ENCODE measurements around the gene CEMP1. TPM values are rescaled to one million over a fixed set of nuclear protein-coding genes. Genes with fewer than 3 reads are reported as not detected.

The CEMP1 gene
- total and polyA plus RNA-seq, 5 experiments from 2014 or later = 0.81 to 6.0 (median 2.1) TPM

DNA sequence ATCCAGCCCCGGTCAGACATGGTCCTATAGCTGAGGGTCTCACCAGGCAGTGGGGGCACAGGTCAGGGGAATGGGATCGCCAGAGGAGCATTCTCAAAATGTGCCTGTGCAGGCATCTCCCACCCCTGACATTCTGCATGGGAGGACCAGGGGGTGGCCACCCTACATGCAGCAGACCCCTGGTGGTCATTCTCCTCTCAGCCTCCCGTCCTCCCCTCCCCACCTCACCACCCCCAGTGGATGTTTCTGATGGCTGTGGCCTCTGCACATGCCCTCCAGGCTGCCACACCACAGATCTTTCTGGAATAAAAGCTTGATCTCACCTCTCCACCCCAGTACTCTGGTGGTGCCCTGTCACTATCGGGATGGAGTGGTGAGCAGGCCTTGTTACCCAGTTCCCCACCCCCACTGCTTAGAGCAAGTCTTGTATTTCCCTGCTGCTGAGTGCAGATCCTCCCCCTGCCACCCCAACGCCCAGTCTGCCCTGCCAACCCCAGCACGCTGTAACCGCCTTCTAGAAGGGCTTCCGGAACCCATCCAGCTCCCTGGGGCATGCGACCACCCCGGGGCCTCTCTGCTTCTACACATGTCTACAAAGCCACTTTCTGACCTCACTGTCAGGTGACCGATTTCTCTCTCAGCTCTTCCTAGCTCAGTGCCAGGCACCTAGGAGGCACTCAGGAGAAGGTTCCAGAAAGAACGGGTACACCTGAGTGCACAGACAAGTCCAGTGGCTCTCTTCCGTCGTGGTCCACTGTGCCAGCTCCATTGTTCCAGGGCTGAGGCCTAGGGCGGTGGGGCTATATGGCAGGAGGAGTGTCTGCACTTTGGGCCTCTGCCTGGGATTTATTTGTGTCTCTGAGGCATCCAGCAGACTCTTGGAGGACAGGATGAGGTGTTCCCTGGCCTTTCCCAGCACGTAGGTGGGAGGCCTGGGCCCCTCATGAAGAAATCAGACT lies 47.0 kb downstream of the CEMP1 start:
- ATAC-seq (no peak), DNase-seq (no peak)
- no peaks in the 10 kb centered on the region for H3K9me3 Mint-ChIP-seq
- H3K4me1 Mint-ChIP-seq = peaks cover 18 to 31% (median 19%) of the 10 kb centered on the region in 4 donors
- H3K27ac Mint-ChIP-seq = peak overlapping the region in 3 of 10 donors; percentile 16 to 50 (median 44)
- no peaks in the 10 kb centered on the region for H3K27me3 Mint-ChIP-seq
- POLR2A ChIA-PET = interaction anchor here (2.2 kb wide), 1 partner anchor 9 kb away, joined by 9 read pairs; the partner anchor contains the start of gene TBC1D24
- no peak overlapping the region for H3K4me3 Mint-ChIP-seq
- H3K36me3 Mint-ChIP-seq = peaks cover 0 to 2% (median 0%) of the 10 kb centered on the region in 3 donors

DNA sequence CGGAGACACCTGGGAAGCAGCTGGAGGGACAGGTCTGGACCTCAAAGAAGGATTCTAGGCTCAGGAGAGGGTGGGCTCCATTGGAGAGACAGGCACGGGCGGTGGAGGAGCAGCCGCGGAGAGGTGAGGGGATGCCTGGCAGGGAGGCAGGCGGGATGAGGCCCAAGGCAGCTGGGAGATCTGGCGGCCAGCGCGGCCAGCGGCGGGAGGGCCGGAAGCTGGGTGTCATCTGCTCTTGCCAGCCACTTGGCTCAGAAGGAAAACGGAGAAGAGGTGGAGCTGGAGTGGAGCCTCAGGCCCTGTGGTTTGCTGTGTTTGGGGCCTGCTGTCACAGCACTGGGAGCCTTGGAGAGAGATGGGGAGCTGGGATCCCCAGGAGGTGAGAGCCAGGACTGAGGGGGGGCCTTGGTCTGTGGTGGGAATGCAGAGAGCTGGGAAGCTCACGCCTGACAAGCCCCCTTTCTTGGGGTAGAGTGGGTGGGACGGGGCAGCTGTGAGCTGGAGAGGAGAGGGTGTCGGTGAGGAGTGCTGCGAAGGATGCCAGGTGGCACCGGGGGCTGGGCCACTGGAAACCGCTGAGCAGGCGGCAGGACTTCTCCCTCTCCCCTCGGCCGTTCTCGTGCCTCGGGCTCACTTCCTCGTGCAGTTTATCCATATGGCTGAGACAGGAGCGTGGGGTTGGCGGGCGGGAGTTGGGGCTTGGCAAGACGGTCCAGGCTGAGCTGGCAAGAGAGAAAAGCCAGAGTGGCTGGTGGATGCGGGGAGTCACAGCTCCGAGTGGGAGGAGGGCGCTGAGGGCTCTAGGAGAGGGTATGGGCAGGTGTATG lies 48.3 kb downstream of the CEMP1 start:
- DNase-seq (no peak), ATAC-seq (no peak)
- no peak overlapping the region for H3K27ac Mint-ChIP-seq
- POLR2A ChIA-PET = interaction anchor here (0.6 kb wide), 1 partner anchor 18 kb away, joined by 3 read pairs; no protein-coding TSS in a partner anchor
- H3K4me3 Mint-ChIP-seq = peak overlapping the region in 1 of 10 donors; percentile 34
- H3K27me3 Mint-ChIP-seq = no peaks in the 10 kb centered on the region
- H3K4me1 Mint-ChIP-seq = peaks cover 15 to 33% (median 19%) of the 10 kb centered on the region in 4 donors
- H3K36me3 Mint-ChIP-seq = peaks cover 0 to 2% (median 0%) of the 10 kb centered on the region in 3 donors
- no peaks in the 10 kb centered on the region for H3K9me3 Mint-ChIP-seq

DNA sequence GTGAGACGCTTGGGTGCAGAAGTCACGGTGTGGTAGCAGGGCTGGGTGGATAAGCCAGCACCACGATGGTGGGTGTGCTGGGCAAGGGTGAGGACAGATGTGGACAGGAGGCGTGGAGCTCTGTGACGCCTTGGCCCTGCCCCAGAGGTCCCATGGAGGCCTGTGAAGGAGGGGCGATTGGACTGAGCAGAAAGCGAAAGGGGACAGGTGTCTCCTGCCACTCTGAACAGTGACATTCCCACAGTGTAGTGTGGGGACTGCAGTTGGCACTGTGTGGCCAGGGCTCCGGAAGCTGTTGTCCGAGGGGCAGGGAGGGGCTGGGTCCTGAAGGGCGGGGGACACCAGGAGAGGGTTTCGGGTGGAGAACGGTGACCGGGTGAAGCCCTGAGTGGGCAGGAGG lies 49.0 kb downstream of the CEMP1 start:
- DNase-seq (no peak), ATAC-seq (no peak)
- Mint-ChIP-seq H3K27me3 (no peaks in the 10 kb centered on the region), H3K4me3 (peak overlapping the region in 1 of 10 donors; percentile 34), H3K4me1 (peaks cover 11 to 33% (median 18%) of the 10 kb centered on the region in 4 donors), H3K27ac (peak overlapping the region in 1 of 10 donors; percentile 48), H3K36me3 (peaks cover 0 to 2% (median 0%) of the 10 kb centered on the region in 3 donors), H3K9me3 (no peaks in the 10 kb centered on the region)
- POLR2A ChIA-PET = no interaction called here

DNA sequence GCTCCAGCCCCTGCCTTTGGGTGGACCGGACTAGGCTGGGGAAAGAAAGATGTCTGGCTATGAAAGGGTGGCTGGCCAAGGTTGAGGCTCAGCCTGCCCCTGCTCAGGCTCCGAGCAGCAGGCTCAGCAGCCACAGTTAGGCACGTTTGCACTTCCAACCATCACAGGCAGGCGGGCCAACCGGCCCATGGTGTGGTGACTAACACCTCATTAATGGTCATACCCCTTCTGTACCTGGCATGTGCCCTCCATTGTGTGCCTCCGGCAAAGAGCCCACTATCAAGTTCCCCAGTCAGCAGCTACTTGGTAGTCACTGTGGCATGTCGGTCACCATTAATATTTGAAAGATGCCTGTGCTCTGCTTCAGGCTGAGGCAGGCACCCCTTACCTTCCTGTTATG lies 49.5 kb downstream of the CEMP1 start:
- Mint-ChIP-seq H3K27ac (peak overlapping the region in 1 of 10 donors; percentile 48), H3K36me3 (no peaks in the 10 kb centered on the region), H3K4me3 (no peak overlapping the region), H3K4me1 (peaks cover 8 to 30% (median 13%) of the 10 kb centered on the region in 4 donors), H3K9me3 (no peaks in the 10 kb centered on the region), H3K27me3 (no peaks in the 10 kb centered on the region)
- ATAC-seq (no peak), DNase-seq (no peak)
- POLR2A ChIA-PET = no interaction called here

DNA sequence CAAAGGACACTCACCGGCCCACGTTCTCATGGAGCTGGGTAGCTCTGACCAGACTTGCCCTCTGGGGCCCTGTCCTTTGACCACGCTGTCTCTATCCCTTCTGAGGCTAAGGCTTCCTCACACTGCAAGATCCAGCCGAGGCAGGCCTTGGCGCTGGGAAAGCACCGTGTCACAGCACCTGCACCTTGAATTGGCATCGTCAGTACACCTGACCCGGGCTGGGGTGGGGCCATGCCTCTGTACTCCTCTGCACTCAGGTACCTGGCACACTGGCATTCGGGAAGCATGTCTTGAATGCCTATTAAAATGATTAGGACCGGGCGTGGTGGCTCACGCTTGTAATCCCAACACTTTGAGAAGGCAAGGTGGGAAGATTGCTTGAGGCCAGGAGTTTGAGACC lies 50.3 kb downstream of the CEMP1 start:
- Mint-ChIP-seq H3K27me3 (no peaks in the 10 kb centered on the region), H3K4me3 (no peak overlapping the region), H3K4me1 (peaks cover 10 to 35% (median 18%) of the 10 kb centered on the region in 4 donors), H3K27ac (no peak overlapping the region), H3K36me3 (no peaks in the 10 kb centered on the region), H3K9me3 (no peaks in the 10 kb centered on the region)
- ATAC-seq (no peak), DNase-seq (no peak)
- POLR2A ChIA-PET = no interaction called here

Small RNAs within 50 kb of the gene (microRNA-seq; reads per million reads assigned to microRNA genes)
- not detected for gene MIR3178 (ENCODE audit: borderline microRNAs expressed)

Other genes starting within 250 kb of the CEMP1 start
- 1 to 10 TPM; 7.8 to 8.2 TPM for gene ABCA3, start 190.7 kb downstream of the CEMP1 start, total RNA-seq
- 1 to 10 TPM; 1.2 to 2.2 (median 2.1) TPM for gene ABCA3, start 190.7 kb downstream of the CEMP1 start, polyA plus RNA-seq
- gene CCNF, start 102.0 kb downstream of the CEMP1 start, total RNA-seq = 1 to 10 TPM; 2.1 to 2.4 TPM
- gene CCNF, start 102.0 kb downstream of the CEMP1 start, polyA plus RNA-seq = 1 to 10 TPM in 2 of 3 donors, under 1 TPM in 1; 0.59 to 2.0 (median 1.7) TPM
- under 1 TPM in 1 of 2 experiments, not detected in 1; 0.96 TPM for gene TEDC2, start 71.3 kb downstream of the CEMP1 start, total RNA-seq
- under 1 TPM in 2 of 3 donors, not detected in 1; 0.52 to 0.76 TPM for gene TEDC2, start 71.3 kb downstream of the CEMP1 start, polyA plus RNA-seq
- gene NTN3, start 60.1 kb downstream of the CEMP1 start, total RNA-seq = not detected
- not detected for gene NTN3, start 60.1 kb downstream of the CEMP1 start, polyA plus RNA-seq
- gene TBC1D24, start 56.3 kb downstream of the CEMP1 start, total RNA-seq = 10 to 100 TPM; 13.4 to 17.3 TPM
- gene TBC1D24, start 56.3 kb downstream of the CEMP1 start, polyA plus RNA-seq = 1 to 10 TPM; 2.6 to 3.0 (median 2.6) TPM
- gene ATP6V0C, start 17.5 kb downstream of the CEMP1 start, total RNA-seq = 100 to 1,000 TPM; 116 to 123 TPM
- gene ATP6V0C, start 17.5 kb downstream of the CEMP1 start, polyA plus RNA-seq = 10 to 100 TPM; 74.9 to 84.9 (median 77.6) TPM
- 100 to 1,000 TPM; 103 to 107 TPM for gene AMDHD2, start 11.0 kb downstream of the CEMP1 start, total RNA-seq
- gene AMDHD2, start 11.0 kb downstream of the CEMP1 start, polyA plus RNA-seq = 10 to 100 TPM; 15.2 to 17.4 (median 16.4) TPM
- gene PDPK1, start 6.6 kb upstream of the CEMP1 start, total RNA-seq = 10 to 100 TPM; 66.1 to 69.7 TPM
- 10 to 100 TPM; 27.1 to 44.7 (median 28.6) TPM for gene PDPK1, start 6.6 kb upstream of the CEMP1 start, polyA plus RNA-seq
- gene KCTD5, start 151.1 kb upstream of the CEMP1 start, total RNA-seq = 10 to 100 TPM; 24.3 to 25.5 TPM
- 10 to 100 TPM; 10.8 to 18.4 (median 12.9) TPM for gene KCTD5, start 151.1 kb upstream of the CEMP1 start, polyA plus RNA-seq
- gene PRSS27, start 188.8 kb upstream of the CEMP1 start, total RNA-seq = 1 to 10 TPM in 1 of 2 experiments, under 1 TPM in 1; 0.81 to 1.2 TPM
- gene PRSS27, start 188.8 kb upstream of the CEMP1 start, polyA plus RNA-seq = under 1 TPM in 1 of 3 donors, not detected in 2; 0.06 TPM
- gene SRRM2, start 221.2 kb upstream of the CEMP1 start, total RNA-seq = 100 to 1,000 TPM; 927 to 965 TPM
- 100 to 1,000 TPM in 1 of 3 donors, 10 to 100 TPM in 2; 25.5 to 110 (median 62.4) TPM for gene SRRM2, start 221.2 kb upstream of the CEMP1 start, polyA plus RNA-seq
- gene ELOB, start 245.9 kb upstream of the CEMP1 start, total RNA-seq = 100 to 1,000 TPM; 121 to 137 TPM
- 100 to 1,000 TPM; 230 to 301 (median 288) TPM for gene ELOB, start 245.9 kb upstream of the CEMP1 start, polyA plus RNA-seq

Measured in naive thymus-derived CD8-positive, alpha-beta T cell (primary cell).